ENCODE measurements around the gene TMIGD2. TPM values are rescaled to one million over a fixed set of nuclear protein-coding genes. Genes with fewer than 3 reads are reported as not detected.
"Not testable (repeated sequence)": the region's sequence is repeated elsewhere in the genome, so short reads cannot be mapped to it uniquely, and the experiment has no call there.

TMIGD2 gene
- total and polyA plus RNA-seq, 2 donors (not counting 1 experiment from before 2014, with no cell fraction given) = not detected

GRCh38 chr19:4329858-4330257 is 27.7 kb upstream of the TMIGD2 start:
- Histone ChIP-seq H3K36me3 (ENCODE audit: control insufficient read depth, insufficient read depth, low read length) (no peaks in the 10 kb centered on the region), H3K9me3 (ENCODE audit: control insufficient read depth, insufficient read depth, low read depth, low read length) (no peaks in the 10 kb centered on the region), H3K79me2 (ENCODE audit: control insufficient read depth, insufficient read depth, low read length) (no peaks in the 10 kb centered on the region), H3K4me1 (ENCODE audit: control insufficient read depth, extremely low read depth, insufficient read depth, low read length) (no peaks in the 10 kb centered on the region), H4K20me1 (ENCODE audit: control insufficient read depth, extremely low read depth, insufficient read depth, low read length) (no peaks in the 10 kb centered on the region), H3K27ac (ENCODE audit: insufficient read depth, low read length) (no peak overlapping the region), H3K27me3 (ENCODE audit: control insufficient read depth, insufficient read depth, low read length) (peaks cover 3% of the 10 kb centered on the region), H3K4me2 (ENCODE audit: extremely low read depth, insufficient read depth, low read length) (no peak overlapping the region), H3K9ac (ENCODE audit: insufficient read depth, low read length) (no peak overlapping the region), H2AFZ (ENCODE audit: low read length) (no peak overlapping the region), H3K4me3 (replicated peaks in 1 of 4; ENCODE audit: control extremely low read depth in 1 of 4, insufficient read depth in 1 of 4, low read depth in 3 of 4, low read length in 4 of 4) (no peak overlapping the region)
- no peak for TF ChIP-seq EZH2 (IDR thresholded peaks at IDR 0.05; ENCODE audit: low read length, missing control alignments)
- no peak for TF ChIP-seq CTCF (conservative IDR thresholded peaks at IDR 0.05 in 1 of 2, IDR thresholded peaks at IDR 0.05 in 1 of 2; ENCODE audit: low read depth in 1 of 2, low read length in 2 of 2)
- DNase-seq (ENCODE audit: low read depth in 2 of 2) = no peak

GRCh38 chr19:4328991-4329681 is 26.9 kb upstream of the TMIGD2 start:
- not testable (repeated sequence) for H3K9me3 ChIP-seq (ENCODE audit: control insufficient read depth, insufficient read depth, low read depth, low read length); H3K36me3 ChIP-seq (ENCODE audit: control insufficient read depth, insufficient read depth, low read length); H3K27ac ChIP-seq (ENCODE audit: insufficient read depth, low read length); H3K4me2 ChIP-seq (ENCODE audit: extremely low read depth, insufficient read depth, low read length); H4K20me1 ChIP-seq (ENCODE audit: control insufficient read depth, extremely low read depth, insufficient read depth, low read length); H3K27me3 ChIP-seq (ENCODE audit: control insufficient read depth, insufficient read depth, low read length); H2AFZ ChIP-seq (ENCODE audit: low read length); H3K4me1 ChIP-seq (ENCODE audit: control insufficient read depth, extremely low read depth, insufficient read depth, low read length); DNase-seq (ENCODE audit: low read depth in 2 of 2); H3K79me2 ChIP-seq (ENCODE audit: control insufficient read depth, insufficient read depth, low read length); H3K9ac ChIP-seq (ENCODE audit: insufficient read depth, low read length)
- peak overlapping the region in 2 of 4 experiments; percentile 61 to 64 for H3K4me3 ChIP-seq (replicated peaks in 1 of 4; ENCODE audit: control extremely low read depth in 1 of 4, insufficient read depth in 1 of 4, low read depth in 3 of 4, low read length in 4 of 4)

- H3K9me3 ChIP-seq (ENCODE audit: control insufficient read depth, insufficient read depth, low read depth, low read length) = no peaks in the 10 kb centered on the region
- H3K27ac ChIP-seq (ENCODE audit: insufficient read depth, low read length) = no peak overlapping the region
- H3K36me3 ChIP-seq (ENCODE audit: control insufficient read depth, insufficient read depth, low read length) = no peaks in the 10 kb centered on the region
- peaks cover 3% of the 10 kb centered on the region for H3K27me3 ChIP-seq (ENCODE audit: control insufficient read depth, insufficient read depth, low read length)
- H3K4me3 ChIP-seq (replicated peaks in 1 of 4; ENCODE audit: control extremely low read depth in 1 of 4, insufficient read depth in 1 of 4, low read depth in 3 of 4, low read length in 4 of 4) = peak overlapping the region in 2 of 4 experiments; percentile 61 to 64
- H4K20me1 ChIP-seq (ENCODE audit: control insufficient read depth, extremely low read depth, insufficient read depth, low read length) = no peaks in the 10 kb centered on the region
- no peak overlapping the region for H3K4me2 ChIP-seq (ENCODE audit: extremely low read depth, insufficient read depth, low read length)
- no peak overlapping the region for H2AFZ ChIP-seq (ENCODE audit: low read length)
- no peak for TF ChIP-seq CTCF (conservative IDR thresholded peaks at IDR 0.05 in 1 of 2, IDR thresholded peaks at IDR 0.05 in 1 of 2; ENCODE audit: low read depth in 1 of 2, low read length in 2 of 2)
- TF ChIP-seq EZH2 (IDR thresholded peaks at IDR 0.05; ENCODE audit: low read length, missing control alignments) = no peak
- no peaks in the 10 kb centered on the region for H3K79me2 ChIP-seq (ENCODE audit: control insufficient read depth, insufficient read depth, low read length)
- DNase-seq (ENCODE audit: low read depth in 2 of 2) = peak; percentile 73 to 93
- H3K9ac ChIP-seq (ENCODE audit: insufficient read depth, low read length) = no peak overlapping the region
- no peaks in the 10 kb centered on the region for H3K4me1 ChIP-seq (ENCODE audit: control insufficient read depth, extremely low read depth, insufficient read depth, low read length)
Observed at GRCh38 chr19:4328243-4328990, 26.2 kb upstream of the TMIGD2 start.

All from fibroblast of lung (primary cell).